CD4-positive, alpha-beta T cell treated with Interleukin-6 at 100 ng/mL for 8 hours (primary cell): ENCODE measurements around the gene DDX39B.
A peak's percentile ranks its signal among the peaks of the same experiment; 100 is the strongest.

Experiments
- DNase-seq: peaks from one replicate; pipeline ENCODE4 v3.0.0-alpha.2; 2020; ENCODE audit warnings: mixed read lengths, low spot score

DDX39B gene

GRCh38 chr6:31547727-31548543, 6.1 kb upstream of the DDX39B start:
- no peak for DNase-seq

DNA sequence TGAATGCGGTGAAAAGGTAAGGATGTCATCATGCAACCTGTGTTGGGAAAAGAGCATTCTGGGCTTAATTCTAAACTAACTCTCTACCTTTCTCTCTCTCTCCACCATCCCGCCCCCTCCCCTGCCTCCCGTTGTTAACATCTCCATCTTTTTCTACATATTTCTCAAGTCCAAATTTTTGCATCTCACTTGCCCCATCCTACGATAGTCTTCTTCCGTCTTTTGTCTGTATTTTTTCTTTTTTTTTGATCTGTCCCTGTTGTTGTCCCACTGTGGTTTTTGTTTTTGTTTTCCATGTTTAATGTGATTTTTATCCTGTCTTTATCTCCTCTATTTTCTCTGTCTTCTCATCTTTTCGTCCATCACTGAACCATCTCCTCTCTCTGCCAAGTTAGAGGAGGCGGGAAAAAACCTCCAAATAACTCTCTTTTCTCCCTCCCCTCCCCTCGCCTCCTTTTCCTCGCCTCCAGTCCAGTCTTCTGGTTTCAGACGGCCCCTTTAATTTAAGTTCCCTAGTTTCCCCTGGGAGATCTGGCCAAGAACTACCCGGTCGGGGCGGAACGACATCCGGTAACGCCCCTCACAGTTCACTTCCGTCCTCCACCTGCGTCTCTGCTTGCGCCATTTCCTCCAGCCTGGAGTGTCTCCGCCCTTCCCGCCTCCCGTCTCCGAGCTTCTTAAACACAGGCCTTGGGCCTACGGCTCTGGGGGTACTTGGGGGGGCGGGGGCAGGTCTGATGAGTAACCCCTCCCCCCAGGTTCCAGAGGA, 5.3 kb upstream of the DDX39B start, which contains the start of gene NFKBIL1:
NFKBIL1 (plus strand) TSS at position 651 of the 769 bp plus-strand sequence; CDS start at position 738, 87 bp downstream.
- DNase-seq = peak; percentile 90

DNA sequence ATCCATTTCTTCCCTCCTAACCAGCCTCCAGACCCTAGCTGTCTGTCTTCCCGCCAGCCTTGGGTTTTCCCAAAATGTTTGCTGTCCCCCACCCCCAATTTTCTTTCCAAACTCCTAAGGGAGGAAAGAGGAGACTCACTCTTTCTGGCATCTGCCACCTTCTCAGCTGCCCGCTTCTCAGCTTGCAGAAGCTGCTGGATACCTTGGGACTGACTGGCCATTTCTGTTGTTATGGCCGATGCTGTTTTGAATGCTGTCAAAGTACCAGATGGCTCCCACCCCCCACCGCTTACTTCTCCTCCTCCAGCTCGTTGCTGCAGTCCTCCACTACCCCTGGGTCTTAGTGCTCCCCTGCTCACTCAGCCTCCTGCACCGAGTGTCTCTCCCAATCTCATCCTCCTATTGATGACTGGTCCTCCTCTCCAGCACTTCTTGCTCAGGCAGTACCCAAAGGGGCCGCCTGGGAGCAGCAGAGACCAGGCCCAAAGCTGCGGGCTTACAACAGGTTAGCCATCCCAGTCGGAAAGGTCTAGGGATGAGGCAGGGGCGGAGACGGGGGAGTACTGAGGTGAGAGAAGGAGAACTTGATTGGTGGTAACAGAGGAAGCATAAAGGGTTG, 4.6 kb upstream of the DDX39B start, which contains the start of gene ATP6V1G2:
ATP6V1G2 (minus strand) TSS at position 270 of the 619 bp plus-strand sequence; CDS start at position 221, 49 bp downstream.
- DNase-seq = peak; percentile 82

- no peak for DNase-seq
Measured at GRCh38 chr6:31545291-31545690, 3.5 kb upstream of the DDX39B start.

DNA sequence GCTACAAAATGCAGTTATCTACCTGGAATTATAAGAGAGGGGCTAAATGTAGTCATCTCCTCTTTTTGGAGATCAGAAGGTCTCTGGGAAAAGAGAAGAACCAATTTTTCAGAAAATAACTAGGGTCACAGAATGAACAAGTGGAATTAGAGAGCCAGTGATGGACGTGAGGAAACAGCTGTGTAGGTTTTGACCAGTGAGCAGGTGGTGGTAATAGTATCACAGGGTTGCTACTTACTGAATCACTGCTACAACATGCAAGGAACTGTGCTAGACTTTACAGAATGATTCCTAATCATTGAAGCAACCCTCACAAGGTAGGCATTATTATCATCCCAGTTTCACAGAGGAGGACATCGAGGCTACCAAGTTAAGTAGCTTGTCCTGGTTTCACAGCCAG, 2.9 kb upstream of the DDX39B start:
- no peak for DNase-seq

GRCh38 chr6:31543639-31544038, 1.8 kb upstream of the DDX39B start:
- no peak for DNase-seq

- DNase-seq = peak; percentile 62
Measured at GRCh38 chr6:31541059-31541657, 645 bp downstream of the DDX39B start.

DNA sequence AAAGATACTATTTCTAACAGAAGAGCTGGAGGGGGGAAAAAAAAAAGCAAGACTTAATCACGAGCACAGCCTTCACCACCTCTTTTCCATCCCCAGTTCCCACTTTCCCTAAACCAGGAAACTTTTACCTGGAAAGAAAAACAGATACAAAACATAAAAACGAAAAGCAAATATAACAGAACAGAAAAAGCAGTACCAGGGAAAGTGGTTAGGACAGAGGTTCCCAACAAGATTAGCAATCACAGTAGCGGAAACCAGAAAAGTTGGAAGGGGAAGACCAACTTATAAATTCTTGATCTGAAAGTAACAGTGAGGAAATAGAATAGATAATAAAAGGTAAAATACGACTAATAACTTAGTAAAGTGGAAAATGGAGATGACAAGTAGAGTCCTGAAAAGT, 1.2 kb downstream of the DDX39B start:
- no peak for DNase-seq

DNA sequence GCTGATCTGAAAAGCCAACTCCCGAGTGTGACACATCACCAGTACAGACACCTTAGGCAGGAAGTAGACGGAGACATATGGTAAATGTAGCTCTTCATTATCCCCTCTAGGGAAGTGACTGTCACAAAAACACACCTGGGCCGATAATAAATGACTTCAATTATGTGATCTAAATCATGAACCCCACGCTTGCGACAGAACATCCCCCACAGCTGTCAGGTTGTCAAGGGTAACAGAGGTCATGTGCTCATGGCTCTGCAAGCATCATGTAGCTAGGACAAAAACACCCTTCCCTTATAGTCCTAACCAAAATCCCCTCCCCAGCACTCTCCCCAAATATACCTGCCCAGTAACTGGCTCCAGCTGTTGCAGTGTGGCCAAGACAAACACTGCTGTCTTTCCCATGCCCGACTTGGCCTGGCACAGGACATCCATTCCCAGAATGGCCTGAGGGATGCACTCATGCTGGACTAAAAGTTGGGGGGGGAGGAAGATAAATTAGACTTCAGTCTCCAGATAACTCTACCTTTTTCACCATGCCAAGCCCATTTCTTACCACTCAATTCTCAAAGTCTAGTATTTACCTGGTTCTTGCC, 2.9 kb downstream of the DDX39B start:
- no peak for DNase-seq

GRCh38 chr6:31535538-31536324, 6.1 kb downstream of the DDX39B start:
- DNase-seq = no peak

- DNase-seq = no peak
Measured at GRCh38 chr6:31534521-31535040, 7.2 kb downstream of the DDX39B start.

- no peak for DNase-seq
Measured at GRCh38 chr6:31534011-31534410, 7.8 kb downstream of the DDX39B start.

DNA sequence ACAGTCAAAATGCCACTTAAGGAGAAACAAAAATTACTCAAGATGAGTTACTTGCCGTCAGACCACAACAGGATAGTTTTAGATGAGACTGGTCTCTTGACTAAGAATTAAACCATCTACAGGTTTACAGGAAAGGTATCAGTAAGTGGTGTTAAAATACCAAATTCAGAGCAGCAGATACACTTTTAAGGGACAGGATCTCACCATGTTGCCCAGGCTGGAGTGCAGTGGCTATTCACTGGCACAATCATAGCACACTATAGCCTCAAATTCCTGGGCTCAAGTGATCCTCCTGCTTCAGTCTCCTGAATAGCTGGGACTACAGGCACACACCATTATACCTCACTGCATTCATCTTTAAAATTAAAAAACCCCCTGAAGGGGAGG, 8.4 kb downstream of the DDX39B start:
- DNase-seq = no peak

DNA sequence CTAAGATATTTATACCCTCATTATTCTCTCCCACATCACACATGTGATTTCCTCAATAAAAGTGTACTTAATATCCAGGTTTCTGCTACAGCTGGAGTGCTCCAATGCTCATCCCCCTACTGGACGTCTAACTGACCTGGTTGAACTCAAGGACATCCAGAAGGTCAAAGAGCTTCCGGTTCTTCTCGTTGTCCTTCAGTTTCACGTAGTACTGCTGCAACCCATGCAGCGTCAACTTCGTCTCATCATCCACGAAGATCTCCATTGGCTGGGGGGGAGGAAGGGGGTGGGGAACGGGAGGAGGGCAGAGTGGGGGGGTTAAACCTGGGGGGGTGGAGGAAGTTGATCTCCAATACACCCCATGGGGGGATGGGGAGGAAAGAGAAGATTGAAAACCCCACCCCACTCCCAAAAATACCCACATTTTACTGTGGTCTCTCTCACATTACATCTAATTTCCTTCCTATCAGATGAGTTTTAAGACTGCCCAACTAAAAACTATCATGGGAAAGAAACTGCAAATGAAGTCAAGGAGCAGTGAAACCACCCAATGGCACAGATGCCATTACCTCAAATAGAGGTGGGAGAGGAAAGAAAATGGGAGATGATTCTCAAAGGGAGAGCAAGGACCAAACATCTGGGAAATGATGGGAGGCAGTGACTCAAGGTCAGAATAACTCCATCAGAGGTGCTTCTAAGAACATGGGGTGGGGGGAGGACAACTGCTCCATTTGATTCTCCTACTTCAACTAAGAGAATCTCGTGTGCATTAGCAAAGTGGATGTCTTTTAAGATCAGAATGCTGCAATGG, 9.0 kb downstream of the DDX39B start:
- DNase-seq = no peak

GRCh38 chr6:31531771-31532643, 9.8 kb downstream of the DDX39B start:
- no peak for DNase-seq

DNA sequence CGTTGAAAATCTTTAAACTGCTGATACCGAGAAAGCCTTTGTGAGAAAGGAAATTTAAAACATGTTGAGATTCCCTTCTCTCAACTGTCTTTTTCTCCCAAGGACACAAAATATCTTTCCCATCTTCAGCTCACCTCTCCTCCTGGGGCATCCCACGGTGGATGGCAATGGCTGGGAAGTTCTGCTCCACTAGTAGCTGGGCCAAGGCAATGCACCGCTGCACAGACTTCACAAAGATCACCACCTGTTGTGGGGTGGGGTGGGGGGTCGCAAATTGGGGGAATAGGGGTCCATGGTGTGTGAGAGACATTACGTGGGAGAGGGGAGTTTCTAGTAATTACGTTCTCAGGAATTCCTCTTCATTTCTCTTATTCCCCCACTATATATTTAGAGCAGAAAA, 10.6 kb downstream of the DDX39B start:
- DNase-seq = no peak

DNA sequence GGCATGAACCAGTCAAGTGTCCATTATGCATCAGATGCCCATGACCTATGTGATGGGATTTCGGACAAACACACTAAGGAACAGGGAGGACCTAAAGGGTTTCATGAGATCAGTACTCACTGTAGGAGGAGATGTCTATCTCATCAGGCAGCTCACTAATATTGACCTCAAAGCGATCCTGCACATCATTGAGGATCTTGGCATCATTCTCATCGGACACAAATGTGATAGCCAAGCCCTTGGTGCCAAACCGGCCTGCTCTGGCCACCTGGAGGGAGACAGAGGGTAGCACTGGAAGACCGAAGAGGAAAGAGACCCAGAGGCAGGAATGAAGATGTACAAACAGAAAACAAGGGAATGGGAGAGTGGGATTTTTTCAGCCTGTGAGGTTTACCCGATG, 11.1 kb downstream of the DDX39B start:
- no peak for DNase-seq

DNA sequence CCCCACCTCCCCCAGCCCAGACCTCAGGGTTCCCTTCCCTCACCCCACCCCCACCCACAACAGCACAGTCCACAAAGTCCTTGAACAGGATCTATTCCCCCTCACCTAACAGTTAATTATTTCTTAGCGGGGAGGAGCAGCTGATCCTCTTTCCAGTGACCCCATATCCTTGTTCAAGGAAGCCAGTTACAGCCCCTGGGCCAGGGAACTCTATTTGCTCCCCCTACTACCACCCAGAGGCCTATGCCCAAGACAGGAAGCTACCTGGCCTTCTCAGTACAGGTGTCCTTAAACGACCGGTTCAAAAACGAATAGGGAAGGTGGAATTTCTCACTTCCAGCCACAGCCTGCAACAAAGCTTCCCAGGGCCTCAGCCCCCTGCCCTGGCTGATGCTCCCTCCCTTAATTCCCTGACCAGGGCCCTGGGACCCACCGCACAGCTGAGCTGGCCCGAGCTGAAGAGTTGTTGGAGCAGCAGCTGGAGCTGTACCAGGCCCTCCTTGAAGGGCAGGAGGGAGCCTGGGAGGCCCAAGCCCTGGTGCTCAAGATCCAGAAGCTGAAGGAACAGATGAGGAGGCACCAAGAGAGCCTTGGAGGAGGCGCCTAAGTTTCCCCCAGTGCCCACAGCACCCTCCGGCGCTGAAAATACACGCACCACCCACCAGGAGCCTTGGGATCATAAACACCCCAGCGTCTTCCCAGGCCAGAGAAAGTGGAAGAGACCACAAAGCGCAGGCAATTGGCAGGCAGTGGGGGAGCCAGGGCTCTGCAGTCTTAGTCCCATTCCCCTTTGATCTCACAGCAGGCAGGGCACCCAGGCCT, 12.3 kb downstream of the DDX39B start:
- DNase-seq = no peak
